NT2/D1 (cell line): Measurements from ENCODE around the gene LSAMP.

ENCODE experiments used
- DNase-seq: peaks from one replicate; pipeline ENCODE4 v3.0.0-alpha.2; 2011; ENCODE audit warnings: low read depth, low spot score
- H3K27me3 ChIP-seq: 2 replicates; pipeline ENCODE4 v1.6.0; 2011; ENCODE audit warnings: mild to moderate bottlenecking; ENCODE audit not compliant: insufficient read length, insufficient read depth
- H3K36me3 ChIP-seq: 2 replicates; pipeline ENCODE4 v1.6.1; 2011; ENCODE audit warnings: mild to moderate bottlenecking, low read length, mixed read lengths; ENCODE audit not compliant: insufficient read depth, insufficient read length
- H3K4me1 ChIP-seq: 2 replicates; pipeline ENCODE4 v1.5.1; 2011; ENCODE audit not compliant: insufficient read depth, insufficient read length
- H3K4me3 ChIP-seq: 2 replicates; pipeline ENCODE4 v1.5.1; 2011; ENCODE audit warnings: low read depth; ENCODE audit not compliant: insufficient read length
- H3K9ac ChIP-seq: 2 replicates; pipeline ENCODE4 v1.6.0; 2011; ENCODE audit warnings: low read depth; ENCODE audit not compliant: insufficient read length
- H3K9me3 ChIP-seq: 2 replicates; pipeline ENCODE4 v1.5.1; 2011; ENCODE audit warnings: mild to moderate bottlenecking, low read length; ENCODE audit not compliant: insufficient read depth
- SUZ12 ChIP-seq: IDR thresholded peaks from 2 replicates; pipeline ENCODE4 v1.6.1; 2011; ENCODE audit not compliant: insufficient read length, insufficient read depth; ENCODE audit errors: extremely low read depth
- YY1 ChIP-seq: IDR thresholded peaks from 2 replicates; pipeline ENCODE4 v1.6.1; 2011; ENCODE audit not compliant: insufficient read length, insufficient read depth
- ZNF274 ChIP-seq: IDR thresholded peaks from 2 replicates; pipeline ENCODE4 v1.6.1; 2011; ENCODE audit warnings: mild to moderate bottlenecking, low read depth, low read length

Gene LSAMP

GRCh38 chr3:116445311-116445841, at the start of gene LSAMP:
TSS of gene LSAMP (minus strand) at chr3:116445487.
- Histone ChIP-seq H3K4me3 (peak within 1 kb of the TSS; percentile 86), H3K27me3 (no peaks in the 10 kb centered on the region), H3K9ac (peak within 1 kb of the TSS; percentile 88), H3K4me1 (peaks cover 2% of the 10 kb centered on the region), H3K9me3 (no peaks in the 10 kb centered on the region), H3K36me3 (no peaks in the 10 kb centered on the region)
- peak; percentile 76 for DNase-seq
- TF ChIP-seq SUZ12 (no peak), ZNF274 (no peak), YY1 (no peak)

GRCh38 chr3:116492379-116492778, 47.1 kb upstream of the LSAMP start:
- DNase-seq: no peak
- no peak overlapping the region for H3K9ac ChIP-seq
- TF ChIP-seq SUZ12 (no peak), ZNF274 (no peak), YY1 (no peak)
- H3K36me3 ChIP-seq: no peaks in the 10 kb centered on the region
- no peak overlapping the region for H3K4me3 ChIP-seq
- no peaks in the 10 kb centered on the region for H3K27me3 ChIP-seq
- H3K4me1 ChIP-seq: no peaks in the 10 kb centered on the region
- H3K9me3 ChIP-seq: no peaks in the 10 kb centered on the region

- DNase-seq: no peak
- no peak for TF ChIP-seq YY1
- TF ChIP-seq ZNF274: no peak
- no peak for TF ChIP-seq SUZ12
- Histone ChIP-seq H3K9me3 (peaks cover 14% of the 10 kb centered on the region; the same call in 1 of the 2 replicates), H3K9ac (no peak overlapping the region), H3K4me1 (no peaks in the 10 kb centered on the region), H3K36me3 (no peaks in the 10 kb centered on the region), H3K4me3 (no peak overlapping the region), H3K27me3 (no peaks in the 10 kb centered on the region)
Observed at GRCh38 chr3:116483135-116483534, 37.8 kb upstream of the LSAMP start.

GRCh38 chr3:116476691-116477090, 31.4 kb upstream of the LSAMP start:
- Histone ChIP-seq H3K9me3 (peaks cover 27% of the 10 kb centered on the region; the same call in 1 of the 2 replicates), H3K9ac (no peak overlapping the region), H3K4me3 (no peak overlapping the region), H3K27me3 (no peaks in the 10 kb centered on the region), H3K36me3 (no peaks in the 10 kb centered on the region), H3K4me1 (no peaks in the 10 kb centered on the region)
- no peak for DNase-seq
- TF ChIP-seq YY1 (no peak), SUZ12 (no peak)

GRCh38 chr3:116474801-116475200, 29.5 kb upstream of the LSAMP start:
- peaks cover 27% of the 10 kb centered on the region; the same call in 1 of the 2 replicates for H3K9me3 ChIP-seq
- H3K36me3 ChIP-seq: no peaks in the 10 kb centered on the region
- DNase-seq: no peak
- H3K9ac ChIP-seq: no peak overlapping the region
- TF ChIP-seq SUZ12 (no peak), YY1 (no peak), ZNF274 (no peak)
- no peak overlapping the region for H3K4me3 ChIP-seq
- no peaks in the 10 kb centered on the region for H3K4me1 ChIP-seq
- H3K27me3 ChIP-seq: no peaks in the 10 kb centered on the region

- no peak overlapping the region for H3K9ac ChIP-seq
- H3K27me3 ChIP-seq: no peaks in the 10 kb centered on the region
- no peaks in the 10 kb centered on the region for H3K4me1 ChIP-seq
- H3K9me3 ChIP-seq: peaks cover 24% of the 10 kb centered on the region; the same call in 1 of the 2 replicates
- H3K36me3 ChIP-seq: no peaks in the 10 kb centered on the region
- no peak for DNase-seq
- TF ChIP-seq YY1: no peak
- TF ChIP-seq SUZ12: no peak
- no peak for TF ChIP-seq ZNF274
- no peak overlapping the region for H3K4me3 ChIP-seq
Observed at GRCh38 chr3:116474032-116474780, 28.9 kb upstream of the LSAMP start.

- no peak overlapping the region for H3K4me3 ChIP-seq
- H3K9me3 ChIP-seq: peaks cover 18% of the 10 kb centered on the region; the same call in 1 of the 2 replicates
- no peak overlapping the region for H3K9ac ChIP-seq
- no peaks in the 10 kb centered on the region for H3K4me1 ChIP-seq
- H3K36me3 ChIP-seq: no peaks in the 10 kb centered on the region
- DNase-seq: no peak
- no peaks in the 10 kb centered on the region for H3K27me3 ChIP-seq
- no peak for TF ChIP-seq SUZ12
- TF ChIP-seq YY1: no peak
- no peak for TF ChIP-seq ZNF274
Observed at GRCh38 chr3:116473602-116474001, 28.3 kb upstream of the LSAMP start.
